HepG2 (cell line): Measurements from ENCODE around the gene RAMAC. TPM values are rescaled to one million over a fixed set of nuclear protein-coding genes. Genes with fewer than 3 reads are reported as not detected.

Experiments
- ATAC-seq: fragments of 200-7000 bp; cut with Tn5 transposase; 3 replicates; pipeline ENCODE4 v1.9.1; 2020; ENCODE audit warnings: mild to moderate bottlenecking, moderate library complexity
- BruUV-seq: library from RNA; stranded (reverse); fragments of 400-500 nt; replicated peaks from 2 replicates; lab custom pipeline; 2021; lab: Mats Ljungman, UMichigan
- CTCF ChIA-PET: fragments of 300-600 bp; formaldehyde crosslinking; extraction: SDS; loops from one replicate; lab custom pipeline; 2021; ENCODE audit warnings: low total read pairs, inconsistent platforms, low intra/inter-chr PET ratio; lab: Yijun Ruan, JAX
- POLR2A ChIA-PET: fragments of 350-600 bp; sonication (Branson Sonifier 250); formaldehyde crosslinking; loops from one replicate; lab custom pipeline; 2020; ENCODE audit warnings: antibody characterized with exemption, inconsistent platforms; lab: Yijun Ruan, JAX
- DNase-seq: peaks from one replicate; pipeline ENCODE4 v3.0.0-alpha.2; 2015; ENCODE audit warnings: low spot score
- FAIRE-seq: peaks from 3 replicates; lab custom pipeline; 2011; peaks lifted over from hg19 to GRCh38; lab: Jason Lieb, UNC
- H2AFZ ChIP-seq: one replicate; pipeline ENCODE4 v1.6.1; 2011; ENCODE audit warnings: low read length, inconsistent platforms
- H3K27ac ChIP-seq: fragments of 300-600 bp; 3 replicates; pipeline ENCODE4 v1.8.0; 2011; ENCODE audit warnings: mixed run types, mild to moderate bottlenecking, mixed read lengths, low read length, inconsistent platforms; ENCODE audit not compliant: insufficient read depth; ENCODE audit errors: extremely low read length
- H3K27me3 ChIP-seq, 2 experiments: fragments of 200-600 bp in 1 of 2; 2 replicates in 1 of 2; 3 replicates in 1 of 2; pipeline versions ENCODE4 v1.6.0 to v1.8.0; 2011; ENCODE audit warnings: low read length in 2 of 2, mild to moderate bottlenecking in 2 of 2, moderate library complexity in 2 of 2, inconsistent platforms in 1 of 2; ENCODE audit not compliant: insufficient read depth in 2 of 2, control insufficient read depth in 1 of 2
- H3K36me3 ChIP-seq, 2 experiments: fragments of 200-600 bp in 1 of 2; replicated peaks in 1 of 2; 2 replicates in 1 of 2; 3 replicates in 1 of 2; pipeline versions ENCODE4 v1.5.1 to v1.8.0; 2011; ENCODE audit warnings: low read length in 2 of 2, inconsistent platforms in 1 of 2; ENCODE audit not compliant: insufficient read depth in 2 of 2, control insufficient read depth in 1 of 2
- H3K4me1 ChIP-seq: 2 replicates; pipeline ENCODE4 v1.5.1; 2012; ENCODE audit warnings: low read length, inconsistent platforms; ENCODE audit not compliant: insufficient read depth
- H3K4me2 ChIP-seq: 2 replicates; pipeline ENCODE4 v1.6.0; 2011; ENCODE audit warnings: low read depth, low read length, inconsistent platforms
- H3K4me3 ChIP-seq, 3 experiments: fragments of 200-600 bp in 1 of 3; sonication (generic), shearing (Covaris generic) in 1 of 3; replicated peaks in 1 of 3; 2 replicates each; pipeline ENCODE4 v1.5.1; 2011 to 2016; ENCODE audit warnings: low read length in 3 of 3, inconsistent platforms in 2 of 3, low read depth in 2 of 3, mild to moderate bottlenecking in 2 of 3, control low read depth in 1 of 3, mixed read lengths in 1 of 3; ENCODE audit not compliant: insufficient read depth in 1 of 3
- H3K79me2 ChIP-seq: one replicate; pipeline ENCODE4 v1.6.1; 2011; ENCODE audit warnings: low read length, inconsistent platforms; ENCODE audit not compliant: insufficient read depth
- H3K9ac ChIP-seq: 2 replicates; pipeline ENCODE4 v1.6.0; 2011; ENCODE audit warnings: mild to moderate bottlenecking, low read depth, low read length, inconsistent platforms; ENCODE audit not compliant: insufficient read depth
- H3K9me3 ChIP-seq: 2 replicates; pipeline ENCODE4 v1.5.1; 2012; ENCODE audit warnings: mild to moderate bottlenecking, low read length
- H4K20me1 ChIP-seq: 2 replicates; pipeline ENCODE4 v1.6.0; 2011; ENCODE audit warnings: inconsistent platforms, mild to moderate bottlenecking, low read length, moderate library complexity; ENCODE audit not compliant: insufficient read depth
- AGO2 ChIP-seq: fragments of 200-400 bp; formaldehyde crosslinking; optimal IDR thresholded peaks from 2 replicates; pipeline ENCODE3; 2017; ENCODE audit warnings: mild to moderate bottlenecking, low read depth, low read length, moderate library complexity
- CREB1 ChIP-seq, 2 experiments: fragments of 450-650 bp in 1 of 2; IDR thresholded peaks; 2 replicates each; pipeline ENCODE4 v1.6.1; 2016 to 2017; ENCODE audit warnings: control low read depth in 1 of 2, mild to moderate bottlenecking in 1 of 2, missing compliant biosample characterization in 1 of 2, missing genetic modification characterization in 1 of 2
- DNMT3B ChIP-seq: conservative IDR thresholded peaks from 2 replicates; pipeline ENCODE4 v1.6.1; 2016; ENCODE audit warnings: missing biosample characterization, control low read depth
- FUBP1 ChIP-seq: sonication (generic); formaldehyde crosslinking; IDR thresholded peaks from 2 replicates; pipeline ENCODE4 v1.5.1; 2020; ENCODE audit warnings: missing genetic modification reagents, mild to moderate bottlenecking, borderline replicate concordance
- MAFF ChIP-seq: IDR thresholded peaks from 2 replicates; pipeline ENCODE4 v1.6.1; 2011; ENCODE audit warnings: low read depth, low read length, improper control_type of control experiment
- MIXL1 ChIP-seq: IDR thresholded peaks from 2 replicates; pipeline ENCODE4 v1.6.1; 2016
- NBN ChIP-seq: fragments of 450-650 bp; conservative IDR thresholded peaks from 2 replicates; pipeline ENCODE4 v1.6.1; 2017
- NONO ChIP-seq, 2 experiments: fragments of 450-650 bp in 1 of 2; sonication (generic) in 1 of 2; formaldehyde crosslinking in 1 of 2; IDR thresholded peaks in 1 of 2; conservative IDR thresholded peaks in 1 of 2; 2 replicates each; pipeline versions ENCODE4 v1.6.1 to v1.8.0; 2017 to 2022; ENCODE audit warnings: mild to moderate bottlenecking in 1 of 2, missing genetic modification reagents in 1 of 2, moderate library complexity in 1 of 2
- NR2F2 ChIP-seq: IDR thresholded peaks from 2 replicates; pipeline ENCODE4 v1.6.1; 2012; ENCODE audit warnings: low read depth, inconsistent platforms, borderline replicate concordance
- ZFY ChIP-seq: sonication (generic); formaldehyde crosslinking; IDR thresholded peaks from 2 replicates; pipeline ENCODE4 v1.4.0; 2020; ENCODE audit warnings: missing genetic modification reagents
- ZNF343 ChIP-seq: sonication (generic); formaldehyde crosslinking; IDR thresholded peaks from 2 replicates; pipeline ENCODE4 v1.4.0; 2020; ENCODE audit warnings: mild to moderate bottlenecking, missing genetic modification reagents
- ZNF407 ChIP-seq: sonication (generic); formaldehyde crosslinking; IDR thresholded peaks from one replicate; pipeline ENCODE4 v1.5.1; 2020; ENCODE audit warnings: mild to moderate bottlenecking, missing genetic modification reagents; ENCODE audit errors: not compliant biosample characterization
- ZNF616 ChIP-seq: sonication (generic); formaldehyde crosslinking; IDR thresholded peaks from 2 replicates; pipeline ENCODE4 v1.5.0; 2020; ENCODE audit warnings: low read depth, mild to moderate bottlenecking, missing genetic modification reagents
- ZNF747 ChIP-seq: sonication (generic); formaldehyde crosslinking; IDR thresholded peaks from 2 replicates; pipeline ENCODE4 v1.8.1; 2023; ENCODE audit warnings: missing genetic modification reagents, mild to moderate bottlenecking, borderline replicate concordance
- WGBS: methylation state at CpG from one replicate; pipeline ENCODE4 v1.1.6; 2017; ENCODE audit warnings: low lambda C conversion rate; 5-methylcytosine and 5-hydroxymethylcytosine counted together
- in situ Hi-C: cut with HindIII; loops from 2 replicates; pipeline ENCODE4 v1.10.0; 2017; ENCODE audit warnings: low pct_unique_long_range_greater_than_20kb; ENCODE audit not compliant: extremely low pct_ligation_motif_present
- intact Hi-C: fragments of 100-400 bp; cut with micrococcal nuclease; formaldehyde crosslinking; loops from one replicate; pipeline ENCODE4 v1.10.0; 2022; ENCODE audit not compliant: unreplicated experiment
- polyA plus RNA-seq, 8 experiments: library from polyadenylated mRNA; depleted of rRNA in 3 of 8; stranded (reverse) in 7 of 8; unstranded in 1 of 8; fragments of >200 nt; fragmentation: Illumina TruSeq in 4 of 8; extraction: Trizol in 4 of 8; gene quantifications; 2 replicates each; pipeline versions ENCODE4 v1.2.1 to v1.2.3, GENCODE V29; 2011 to 2016; ENCODE audit warnings: low read depth in 4 of 8, missing spikeins in 1 of 8, mixed read lengths in 1 of 8; ENCODE audit not compliant: insufficient read depth in 1 of 8
- total RNA-seq, 5 experiments: library from RNA; depleted of rRNA; stranded (reverse); fragments of >200 nt; fragmentation: Illumina TruSeq; extraction: Trizol; gene quantifications; 2 replicates each; pipeline ENCODE4 v1.2.3, GENCODE V29; 2016; ENCODE audit warnings: low read depth in 1 of 5

The RAMAC gene
- total and polyA plus RNA-seq, 2 of the 13 experiments (the other 11 are each of a cell fraction or from before 2014, with no cell fraction given), result 22.2 to 45.9 TPM

GRCh38 chr15:83016906-83017305, 30.9 kb downstream of the RAMAC start:
- Histone ChIP-seq H3K4me3 (no peak overlapping the region), H3K9me3 (no peaks in the 10 kb centered on the region), H2AFZ (no peak overlapping the region), H4K20me1 (no peaks in the 10 kb centered on the region), H3K9ac (no peak overlapping the region), H3K79me2 (no peaks in the 10 kb centered on the region), H3K27ac (no peak overlapping the region), H3K36me3 (peaks cover 5 to 28% of the 10 kb centered on the region in 2 experiments; a peak in 4 of 5 replicates), H3K4me1 (peaks cover 14% of the 10 kb centered on the region), H3K4me2 (no peak overlapping the region), H3K27me3 (no peaks in the 10 kb centered on the region)
- BruUV-seq, result no TSS peak
- CTCF ChIA-PET, result no interaction called here
- in situ Hi-C loops (loop anchor here (10.0 kb wide), 1 partner anchor 472 kb away; the partner anchor contains the start of gene RPS17), intact Hi-C loops (no loop called here)
- POLR2A ChIA-PET, result no interaction called here
- 95% methylated on average over 5 of the region's 5 CpGs for WGBS
- DNase-seq, result no peak
- no peak for ATAC-seq
- FAIRE-seq, result no peak
- no peak for TF ChIP-seq CREB1 (IDR thresholded peaks at IDR 0.05)
- TF ChIP-seq CREB1 (CRISPR knock-in tag; IDR thresholded peaks at IDR 0.05), result no peak
- TF ChIP-seq ZNF616 (CRISPR knock-in tag), result no peak
- no peak for TF ChIP-seq AGO2
- TF ChIP-seq DNMT3B (CRISPR knock-in tag), result no peak
- no peak for TF ChIP-seq ZNF407 (CRISPR knock-in tag)
- no peak for TF ChIP-seq NR2F2
- no peak for TF ChIP-seq MIXL1 (CRISPR knock-in tag)
- no peak for TF ChIP-seq FUBP1 (CRISPR knock-in tag)
- no peak for TF ChIP-seq ZNF747 (CRISPR knock-in tag)
- TF ChIP-seq MAFF, result no peak
- TF ChIP-seq NONO (IDR thresholded peaks at IDR 0.05), result no peak
- no peak for TF ChIP-seq NONO (CRISPR knock-in tag; conservative IDR thresholded peaks at IDR 0.05)
- no peak for TF ChIP-seq NBN
- TF ChIP-seq ZFY, result no peak
- no peak for TF ChIP-seq ZNF343 (CRISPR knock-in tag)
